Activated T-cell treated with anti-CD3 and anti-CD28 coated beads, Interleukin-2, amount 50 U/mL, for 48 hours (primary cell): ENCODE data around the gene RNF130.

Experiments
- DNase-seq, 2 experiments: peaks; one replicate each; pipeline ENCODE4 v3.0.0-alpha.2; 2020

RNF130 gene

DNA sequence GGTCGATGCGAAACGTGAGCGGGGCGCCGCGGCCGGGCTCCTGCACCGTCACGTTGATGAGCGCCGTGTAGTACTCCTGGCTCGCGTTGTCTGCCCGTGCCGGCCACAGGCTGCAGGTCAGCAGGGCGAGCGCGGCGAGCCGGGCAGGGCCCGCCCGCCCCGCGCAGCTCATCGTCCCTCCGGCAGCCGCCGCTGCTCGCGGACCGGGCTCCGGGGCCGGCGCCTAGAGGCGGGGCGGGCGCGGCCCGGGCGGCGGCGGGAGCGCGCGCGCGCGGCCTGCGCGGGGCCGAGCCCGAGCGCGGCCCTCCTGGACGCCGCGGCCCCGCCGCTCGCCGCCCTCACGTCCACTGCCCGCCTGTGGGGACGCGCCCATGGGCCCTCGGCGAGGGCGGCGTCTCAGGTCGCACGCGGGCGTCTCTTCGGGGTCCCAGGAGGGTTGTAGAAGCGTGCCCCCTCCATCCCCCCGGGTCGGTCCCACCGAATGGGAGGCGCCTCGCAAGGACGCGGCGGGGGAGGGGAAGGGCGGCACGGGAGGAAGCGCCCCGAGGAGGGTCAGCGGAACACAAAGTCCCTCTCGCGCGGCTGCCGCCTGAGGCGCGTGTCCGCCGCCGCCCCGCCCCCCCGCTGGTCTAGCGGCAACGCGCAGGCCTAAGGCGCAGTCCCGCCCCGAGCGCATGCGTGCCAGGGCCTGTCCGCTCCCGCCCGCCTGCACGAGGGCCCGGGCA is at the start of gene RNF130:
RNF130 (minus strand) TSS at position 229 of the 725 bp plus-strand sequence; CDS start at position 172, 57 bp downstream.
- DNase-seq: peak; percentile 91 to 93

DNA sequence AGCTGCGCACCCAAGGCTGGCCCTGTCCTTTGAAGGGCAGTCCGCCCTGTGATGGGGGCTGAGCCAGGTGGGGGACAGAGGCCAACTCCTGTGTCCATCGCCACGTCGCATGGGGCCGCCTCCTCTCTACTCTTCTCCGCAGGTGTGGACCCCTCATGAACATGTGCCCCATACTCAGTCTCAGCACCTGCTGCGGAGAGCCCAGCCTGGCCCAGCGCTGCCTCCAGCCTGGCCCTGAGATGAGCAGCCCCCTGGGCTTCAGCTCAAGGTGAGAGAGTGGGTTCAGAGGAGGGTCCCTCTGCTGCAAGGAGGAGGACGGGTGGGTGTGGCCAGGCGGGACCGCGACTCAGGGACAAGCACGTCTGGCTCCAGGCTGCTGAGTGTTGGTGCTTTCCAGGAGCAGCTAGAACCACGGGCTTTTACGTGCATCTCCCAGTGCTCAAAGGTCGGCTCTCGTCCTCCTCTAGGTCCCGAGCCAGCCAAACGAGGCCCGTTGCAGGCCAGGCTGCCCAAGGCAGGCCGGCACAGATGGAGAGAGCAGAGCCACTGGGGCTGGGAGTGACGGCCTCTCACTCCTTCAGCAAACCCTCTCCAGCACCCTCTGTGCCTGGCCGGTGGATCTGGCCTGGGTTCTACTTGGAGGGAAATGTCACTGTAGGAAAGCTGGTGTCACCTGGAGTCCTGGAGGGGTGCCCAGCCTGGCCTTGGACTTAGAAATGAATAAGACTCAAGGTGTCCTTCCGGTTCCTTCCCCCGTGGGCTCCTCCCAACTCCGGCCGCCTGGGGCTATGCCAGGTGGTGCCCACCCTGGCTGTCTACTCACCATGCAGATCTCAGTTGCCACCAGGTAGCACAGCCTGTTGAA is 48.9 kb upstream of the RNF130 start:
- no peak for DNase-seq

DNA sequence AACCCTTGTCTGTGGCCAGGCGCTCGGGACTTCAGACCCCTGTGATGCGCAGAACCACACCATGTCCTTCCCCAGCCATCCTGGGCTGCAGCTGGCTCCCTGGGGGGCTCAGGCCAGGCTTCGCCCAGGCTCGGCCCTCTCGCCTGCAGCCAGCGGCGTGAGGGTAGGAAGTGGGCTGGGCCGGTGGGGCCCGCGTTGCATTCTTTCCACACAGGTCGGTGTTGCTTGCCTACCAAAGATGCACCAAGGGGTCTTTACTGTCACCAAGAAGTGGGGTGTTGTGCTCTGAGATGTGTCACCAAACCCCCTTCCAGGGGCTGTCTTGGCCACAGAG is 48.3 kb upstream of the RNF130 start:
- DNase-seq: no peak

DNA sequence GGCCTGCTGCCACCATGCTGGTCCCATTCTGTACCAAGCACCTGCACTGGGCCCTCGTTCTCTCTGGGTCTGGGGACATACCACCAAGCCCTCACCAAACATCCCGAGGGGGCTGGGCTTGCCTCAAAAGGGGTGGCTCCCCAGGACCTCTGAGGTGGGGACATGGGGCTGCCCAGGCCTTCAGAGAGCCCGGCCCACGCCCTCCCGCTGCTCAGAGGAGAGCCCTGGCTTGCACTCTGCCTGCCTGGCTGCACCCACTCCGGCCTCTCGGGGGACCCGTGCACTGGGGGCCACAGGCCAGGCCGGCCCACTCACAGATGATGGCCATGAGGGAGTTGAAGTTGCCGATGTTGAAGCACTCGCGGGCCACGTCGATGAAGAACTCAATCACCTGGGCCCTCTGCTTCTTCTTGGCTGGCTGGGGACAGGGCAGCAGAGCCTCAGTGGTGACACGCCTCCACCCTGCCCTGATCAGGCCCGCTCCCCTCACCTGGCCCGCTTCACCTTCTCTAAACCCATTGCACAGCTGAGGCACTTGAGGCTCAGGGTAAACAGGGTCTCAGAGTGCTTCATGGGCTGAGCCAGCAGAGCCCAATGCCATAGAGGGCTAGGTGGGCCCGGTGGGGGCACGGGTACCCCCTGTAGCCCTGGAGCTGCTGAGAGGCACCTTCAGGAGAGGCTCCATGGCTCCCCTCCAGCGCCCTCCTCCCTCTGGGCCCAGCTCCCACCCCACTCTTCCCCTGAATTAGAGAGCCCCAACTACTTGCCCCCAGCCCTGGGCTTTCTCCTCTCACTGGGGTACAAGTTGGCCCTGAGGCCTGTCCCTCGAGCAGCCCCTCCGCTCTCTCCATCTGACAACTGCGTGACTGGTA is 47.7 kb upstream of the RNF130 start:
- no peak for DNase-seq

GRCh38 chr5:180118391-180118791 is 46.8 kb upstream of the RNF130 start:
- no peak for DNase-seq

GRCh38 chr5:180117000-180117725 is 45.6 kb upstream of the RNF130 start:
- no peak for DNase-seq

DNA sequence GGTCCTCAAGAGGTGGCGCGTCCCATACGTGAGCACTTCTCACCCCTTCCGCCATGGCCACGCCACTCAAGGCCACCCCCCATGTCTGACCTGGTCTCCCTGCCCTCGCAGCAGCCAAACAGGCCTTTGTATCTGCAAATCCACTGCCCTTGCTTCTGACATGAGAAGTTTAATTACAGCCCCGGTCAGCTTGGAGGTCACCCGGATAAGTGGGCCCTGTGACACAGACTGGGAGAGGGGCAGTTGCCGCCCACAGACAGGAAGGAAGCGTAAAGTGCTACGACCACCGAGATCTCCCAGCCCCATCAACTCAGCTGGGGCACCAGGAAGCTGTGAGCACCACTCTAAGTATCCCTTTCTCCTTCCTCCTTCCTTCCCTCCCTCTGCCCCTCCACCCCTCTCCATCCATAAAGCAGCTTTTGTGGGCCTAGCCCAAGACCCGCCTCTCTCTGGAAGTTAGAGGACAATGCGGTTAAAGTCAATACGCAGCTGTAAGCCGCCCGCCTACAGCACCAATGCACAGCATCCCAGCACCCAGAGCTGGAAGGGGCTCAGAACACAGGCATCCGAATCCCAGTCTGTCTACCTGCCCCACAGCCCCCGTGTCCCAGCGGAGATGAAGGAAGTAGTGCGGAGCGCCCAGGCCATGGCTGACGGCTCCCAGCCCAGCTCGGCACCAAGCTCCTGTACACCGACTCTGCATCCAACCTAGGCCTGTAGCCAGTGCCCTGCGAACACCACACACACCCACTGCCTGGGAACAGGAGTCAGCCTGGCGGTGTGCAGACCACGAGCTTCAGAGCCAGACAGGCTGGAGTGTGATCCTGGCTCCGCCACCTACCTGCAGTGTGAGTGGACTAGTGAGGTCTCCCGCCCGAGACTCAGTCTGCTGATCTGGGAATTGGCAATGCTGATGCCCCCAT is 44.8 kb upstream of the RNF130 start:
- no peak for DNase-seq

DNA sequence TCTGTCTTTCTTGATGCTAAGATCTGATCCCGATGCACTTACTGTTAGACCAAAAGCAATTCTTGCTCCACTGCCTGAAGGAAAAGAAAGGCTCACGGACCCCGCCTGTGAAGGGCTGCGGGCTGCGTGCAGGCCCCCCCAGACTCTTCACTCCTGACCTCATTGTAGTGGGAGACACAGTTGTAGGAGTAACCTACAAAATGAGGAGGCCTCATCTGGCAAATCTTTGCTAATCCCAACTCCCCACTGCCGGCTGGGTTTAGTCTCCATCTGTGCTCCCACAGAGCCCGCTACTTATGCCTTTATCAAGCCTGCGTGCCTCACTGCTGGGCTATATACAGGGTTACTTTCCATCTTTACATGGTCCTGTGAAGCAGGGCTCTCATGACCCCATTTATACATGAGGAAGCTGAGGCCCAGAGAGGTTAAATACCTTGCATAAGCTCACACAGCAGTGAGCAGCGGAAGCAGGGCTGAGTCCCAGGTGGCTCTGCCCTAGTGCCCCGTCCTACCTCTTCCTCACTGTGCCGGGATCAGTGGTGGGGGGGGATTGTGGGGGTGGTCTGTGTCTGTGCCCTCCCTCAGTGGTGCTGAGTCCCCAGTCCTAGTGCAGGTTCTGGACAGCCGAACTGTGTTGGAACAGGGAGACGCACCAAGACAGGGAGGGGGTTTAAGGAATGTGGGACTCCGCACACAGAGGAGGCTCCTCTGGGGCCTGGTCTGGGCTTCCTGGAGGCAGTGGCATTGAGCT is 43.9 kb upstream of the RNF130 start:
- DNase-seq: no peak

GRCh38 chr5:180114304-180115003 is 42.9 kb upstream of the RNF130 start:
- no peak for DNase-seq

DNA sequence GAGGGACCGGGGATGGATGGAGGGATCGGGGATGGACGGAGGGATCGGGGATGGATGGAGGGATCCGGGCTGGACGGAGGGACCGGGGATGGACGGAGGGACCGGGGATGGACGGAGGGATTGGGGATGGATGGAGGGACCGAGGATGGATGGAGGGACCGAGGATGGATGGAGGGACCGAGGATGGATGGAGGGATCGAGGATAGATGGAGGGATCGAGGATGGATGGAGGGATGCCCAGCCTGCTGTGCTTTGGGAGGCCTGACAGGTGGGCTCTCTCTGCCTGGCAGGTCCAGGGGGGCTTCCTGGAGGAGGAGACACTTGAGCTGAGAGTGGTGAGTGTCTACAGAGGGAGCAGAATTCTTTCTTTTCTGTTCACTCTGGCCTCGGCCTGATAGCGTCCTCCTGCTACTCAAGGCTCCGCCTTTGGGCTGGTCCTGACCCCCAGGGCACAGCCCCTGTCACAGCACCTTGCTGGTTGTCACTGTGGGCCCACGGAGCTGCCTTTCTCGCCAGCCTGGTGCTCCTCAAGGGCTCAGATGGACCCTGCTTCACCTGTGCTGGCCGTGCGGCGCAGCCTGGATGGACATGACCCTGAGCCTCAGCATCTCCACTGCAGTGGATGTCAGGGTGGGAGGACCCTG is 42.2 kb upstream of the RNF130 start:
- no peak for DNase-seq

DNA sequence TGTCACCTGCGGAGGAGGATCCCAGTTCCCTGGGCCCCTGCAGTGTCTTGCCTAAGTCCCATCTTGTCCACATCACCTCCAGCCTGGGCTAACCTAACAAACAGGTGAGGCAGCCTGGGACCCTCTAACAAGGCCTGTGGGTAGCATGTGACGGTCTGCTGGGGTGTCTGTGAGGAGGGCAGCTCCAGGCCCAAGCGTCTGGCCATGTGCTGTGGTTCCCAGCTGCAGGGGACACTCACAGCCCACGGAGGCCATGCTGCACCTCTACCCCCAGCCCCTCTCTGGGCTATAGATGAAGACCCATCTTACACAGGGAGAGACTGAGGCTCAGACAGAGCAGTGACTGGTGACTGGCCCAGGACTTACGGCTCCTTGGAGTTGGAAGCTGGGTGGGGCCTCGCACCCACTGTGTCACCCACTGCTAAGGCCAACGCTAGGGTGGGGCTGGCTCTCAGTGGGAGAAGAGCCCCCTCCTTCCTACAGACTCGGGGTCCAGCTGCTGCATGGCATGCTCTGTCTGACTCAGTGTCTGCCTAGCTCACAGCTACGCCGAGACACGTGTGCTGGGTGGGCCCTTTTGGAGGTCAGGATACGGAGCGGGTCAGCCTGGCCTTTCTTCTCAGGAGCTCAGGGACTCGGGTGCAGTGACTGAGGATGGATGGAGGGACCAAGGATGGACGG is 40.8 kb upstream of the RNF130 start:
- DNase-seq: no peak

DNA sequence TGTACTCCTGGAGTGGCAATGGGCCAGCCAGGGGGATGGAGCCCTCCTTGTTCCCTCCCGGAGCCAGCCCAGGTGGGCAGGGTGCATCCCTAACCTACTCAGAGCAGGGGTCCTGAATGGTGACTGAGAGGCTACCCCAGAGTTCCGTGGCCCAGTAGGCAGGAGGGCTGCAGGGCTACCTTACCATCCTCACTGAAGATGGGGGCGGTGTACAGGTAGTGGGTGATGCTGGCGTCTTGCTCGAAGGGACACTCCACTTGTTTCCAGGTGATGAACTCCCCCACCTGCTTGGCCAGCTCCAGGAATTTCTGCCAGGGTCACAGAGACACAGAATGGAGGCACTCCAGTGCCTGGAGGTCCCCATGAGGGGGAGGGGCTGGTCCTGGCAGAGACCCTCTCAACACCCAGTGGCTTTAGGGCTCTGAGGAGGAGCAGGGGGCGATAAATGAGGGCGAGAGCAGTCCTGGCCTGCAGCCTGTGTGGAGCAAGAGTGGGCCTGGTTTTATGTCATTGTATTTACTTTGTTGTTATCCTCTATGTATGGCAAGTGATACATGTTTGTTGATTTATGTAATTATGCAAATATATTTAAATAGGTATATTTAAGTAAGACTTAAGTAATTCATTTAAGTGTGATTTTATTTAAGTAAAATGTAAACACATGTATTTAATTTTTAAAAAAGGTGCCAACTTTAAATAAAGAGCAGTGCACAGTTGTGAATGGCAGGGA is 39.9 kb upstream of the RNF130 start:
- no peak for DNase-seq

DNA sequence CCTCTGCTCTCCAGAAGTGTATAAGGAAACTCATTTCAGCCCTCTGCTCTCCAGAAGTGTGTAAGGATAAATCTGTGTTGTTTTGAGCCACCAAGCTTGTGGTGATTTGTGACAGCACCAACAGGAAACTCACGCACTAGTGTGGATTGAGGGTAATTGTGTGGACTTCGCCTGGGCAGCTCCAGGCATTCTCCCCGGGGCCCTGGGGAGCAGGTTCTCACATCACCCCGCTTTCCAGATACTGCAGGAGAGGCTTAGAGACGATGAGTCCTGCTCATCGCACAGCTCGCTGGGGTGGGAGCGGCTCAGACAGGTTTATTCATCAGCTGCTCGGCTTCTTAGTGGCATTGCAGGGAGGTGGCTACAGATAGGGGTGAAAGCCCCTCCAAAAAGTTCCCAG is 38.4 kb upstream of the RNF130 start:
- DNase-seq: no peak

- no peak for DNase-seq
Measured at GRCh38 chr5:180107005-180107404, 35.4 kb upstream of the RNF130 start.

DNA sequence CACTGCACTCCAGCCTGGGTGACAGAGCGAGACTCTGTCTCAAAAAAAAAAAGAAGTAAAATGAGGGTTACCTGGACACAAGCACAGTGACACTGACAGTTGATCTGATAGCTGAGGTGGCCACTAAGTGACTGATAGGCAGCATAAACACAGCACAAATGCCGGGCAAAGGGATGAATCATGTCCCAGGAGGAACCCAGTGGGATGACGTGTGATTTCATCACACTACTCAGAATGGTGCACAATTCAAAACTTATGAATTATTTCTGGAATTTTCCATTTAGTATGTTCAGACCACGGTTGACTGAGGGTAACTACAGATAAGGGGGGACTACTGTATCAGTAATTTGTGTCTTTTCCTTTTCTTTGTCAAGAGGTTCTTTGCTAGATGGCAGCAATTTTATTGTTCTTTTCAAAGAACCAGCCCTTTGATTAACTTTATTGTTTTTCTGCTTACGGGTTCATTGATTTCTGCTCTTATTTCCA is 34.3 kb upstream of the RNF130 start:
- no peak for DNase-seq

GRCh38 chr5:180104168-180104530 is 32.6 kb upstream of the RNF130 start:
- DNase-seq: no peak

GRCh38 chr5:180103487-180104167 is 32.1 kb upstream of the RNF130 start:
- DNase-seq: no peak

DNA sequence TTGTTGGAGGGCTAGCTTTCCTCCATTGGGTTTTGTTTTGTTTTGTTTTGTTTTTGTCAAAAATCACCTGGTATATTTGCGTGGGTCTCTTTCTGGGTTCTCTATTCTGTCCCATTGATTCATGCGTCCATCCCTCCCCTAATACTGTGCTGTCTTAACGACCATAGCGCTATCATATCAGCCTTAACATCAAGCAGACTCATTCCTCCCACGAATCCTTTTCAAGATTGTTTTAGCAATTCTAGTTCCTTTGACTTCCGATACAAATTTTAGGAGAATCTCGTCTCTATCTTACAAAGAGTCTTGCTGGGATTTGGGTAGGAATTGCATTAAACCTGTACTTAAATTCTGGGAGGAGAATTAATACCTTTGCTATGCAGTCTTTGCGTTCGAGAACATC is 31.1 kb upstream of the RNF130 start:
- DNase-seq: no peak
